ENCODE data around the gene PSD. TPM values are rescaled to one million over a fixed set of nuclear protein-coding genes. Genes with fewer than 3 reads are reported as not detected.

The PSD gene
- total RNA-seq, 6 experiments from 2014 or later: 0.37 to 1.4 (median 0.69) TPM

DNA sequence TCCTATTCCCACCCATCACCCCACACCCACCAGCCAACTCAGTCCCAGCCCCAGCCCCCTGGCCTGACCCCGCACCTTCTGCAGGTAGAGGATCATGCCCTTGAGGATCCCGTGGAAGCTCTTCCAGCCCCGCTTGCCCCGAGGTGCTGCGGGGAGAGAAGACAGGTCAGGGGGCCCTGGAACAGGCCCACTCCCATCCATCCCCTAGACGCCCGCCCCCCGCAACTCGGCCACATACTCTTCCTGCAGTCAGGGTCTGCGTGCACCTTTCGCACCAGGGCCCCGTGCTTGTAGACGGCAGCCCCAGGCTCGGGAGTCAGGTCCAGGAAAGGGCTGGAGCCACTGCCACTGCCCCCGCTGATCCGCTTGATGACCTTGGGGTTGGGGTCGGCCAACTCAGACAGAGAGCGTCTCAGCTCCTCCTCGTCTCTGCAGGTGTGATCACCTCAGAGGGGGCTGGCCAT, 13.4 kb downstream of the PSD start:
- Mint-ChIP-seq H3K4me1 (ENCODE audit: low read depth) (peaks cover 27% of the 10 kb centered on the region), H3K27ac (no peak overlapping the region), H3K27me3 (ENCODE audit: insufficient read depth) (peaks cover 31% of the 10 kb centered on the region), H3K4me3 (no peak overlapping the region), H3K36me3 (ENCODE audit: low read depth) (peaks cover 7% of the 10 kb centered on the region; the same call in 1 of the 2 replicates), H3K9me3 (no peaks in the 10 kb centered on the region)
- TF ChIP-seq, protein P1, sequence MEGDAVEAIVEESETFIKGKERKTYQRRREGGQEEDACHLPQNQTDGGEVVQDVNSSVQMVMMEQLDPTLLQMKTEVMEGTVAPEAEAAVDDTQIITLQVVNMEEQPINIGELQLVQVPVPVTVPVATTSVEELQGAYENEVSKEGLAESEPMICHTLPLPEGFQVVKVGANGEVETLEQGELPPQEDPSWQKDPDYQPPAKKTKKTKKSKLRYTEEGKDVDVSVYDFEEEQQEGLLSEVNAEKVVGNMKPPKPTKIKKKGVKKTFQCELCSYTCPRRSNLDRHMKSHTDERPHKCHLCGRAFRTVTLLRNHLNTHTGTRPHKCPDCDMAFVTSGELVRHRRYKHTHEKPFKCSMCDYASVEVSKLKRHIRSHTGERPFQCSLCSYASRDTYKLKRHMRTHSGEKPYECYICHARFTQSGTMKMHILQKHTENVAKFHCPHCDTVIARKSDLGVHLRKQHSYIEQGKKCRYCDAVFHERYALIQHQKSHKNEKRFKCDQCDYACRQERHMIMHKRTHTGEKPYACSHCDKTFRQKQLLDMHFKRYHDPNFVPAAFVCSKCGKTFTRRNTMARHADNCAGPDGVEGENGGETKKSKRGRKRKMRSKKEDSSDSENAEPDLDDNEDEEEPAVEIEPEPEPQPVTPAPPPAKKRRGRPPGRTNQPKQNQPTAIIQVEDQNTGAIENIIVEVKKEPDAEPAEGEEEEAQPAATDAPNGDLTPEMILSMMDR (IDR thresholded peaks at IDR 0.05): no peak
- no peak for DNase-seq

- Mint-ChIP-seq H3K27ac (no peak overlapping the region), H3K36me3 (ENCODE audit: low read depth) (peaks cover 1% of the 10 kb centered on the region; the same call in 1 of the 2 replicates), H3K4me3 (no peak overlapping the region), H3K4me1 (ENCODE audit: low read depth) (peaks cover 25% of the 10 kb centered on the region), H3K9me3 (no peaks in the 10 kb centered on the region), H3K27me3 (ENCODE audit: insufficient read depth) (peaks cover 25% of the 10 kb centered on the region)
- TF ChIP-seq, protein P1 (IDR thresholded peaks at IDR 0.05): no peak
- DNase-seq: no peak
Measured at GRCh38 chr10:102404361-102405107, 14.1 kb downstream of the PSD start.

GRCh38 chr10:102403115-102403514, 15.5 kb downstream of the PSD start:
- TF ChIP-seq, protein P1 (IDR thresholded peaks at IDR 0.05): no peak
- H3K4me1 Mint-ChIP-seq (ENCODE audit: low read depth): peaks cover 24% of the 10 kb centered on the region
- H3K4me3 Mint-ChIP-seq: no peak overlapping the region
- H3K9me3 Mint-ChIP-seq: no peaks in the 10 kb centered on the region
- DNase-seq: no peak
- peaks cover 20% of the 10 kb centered on the region for H3K27me3 Mint-ChIP-seq (ENCODE audit: insufficient read depth)
- H3K36me3 Mint-ChIP-seq (ENCODE audit: low read depth): no peaks in the 10 kb centered on the region; the same call in 1 of the 2 replicates
- no peak overlapping the region for H3K27ac Mint-ChIP-seq

GRCh38 chr10:102402512-102402896, 16.1 kb downstream of the PSD start:
- Mint-ChIP-seq H3K4me3 (no peak overlapping the region), H3K4me1 (ENCODE audit: low read depth) (peaks cover 24% of the 10 kb centered on the region), H3K27me3 (ENCODE audit: insufficient read depth) (peaks cover 17% of the 10 kb centered on the region), H3K27ac (no peak overlapping the region), H3K36me3 (ENCODE audit: low read depth) (no peaks in the 10 kb centered on the region), H3K9me3 (no peaks in the 10 kb centered on the region)
- TF ChIP-seq, protein P1 (IDR thresholded peaks at IDR 0.05): no peak
- no peak for DNase-seq

DNA sequence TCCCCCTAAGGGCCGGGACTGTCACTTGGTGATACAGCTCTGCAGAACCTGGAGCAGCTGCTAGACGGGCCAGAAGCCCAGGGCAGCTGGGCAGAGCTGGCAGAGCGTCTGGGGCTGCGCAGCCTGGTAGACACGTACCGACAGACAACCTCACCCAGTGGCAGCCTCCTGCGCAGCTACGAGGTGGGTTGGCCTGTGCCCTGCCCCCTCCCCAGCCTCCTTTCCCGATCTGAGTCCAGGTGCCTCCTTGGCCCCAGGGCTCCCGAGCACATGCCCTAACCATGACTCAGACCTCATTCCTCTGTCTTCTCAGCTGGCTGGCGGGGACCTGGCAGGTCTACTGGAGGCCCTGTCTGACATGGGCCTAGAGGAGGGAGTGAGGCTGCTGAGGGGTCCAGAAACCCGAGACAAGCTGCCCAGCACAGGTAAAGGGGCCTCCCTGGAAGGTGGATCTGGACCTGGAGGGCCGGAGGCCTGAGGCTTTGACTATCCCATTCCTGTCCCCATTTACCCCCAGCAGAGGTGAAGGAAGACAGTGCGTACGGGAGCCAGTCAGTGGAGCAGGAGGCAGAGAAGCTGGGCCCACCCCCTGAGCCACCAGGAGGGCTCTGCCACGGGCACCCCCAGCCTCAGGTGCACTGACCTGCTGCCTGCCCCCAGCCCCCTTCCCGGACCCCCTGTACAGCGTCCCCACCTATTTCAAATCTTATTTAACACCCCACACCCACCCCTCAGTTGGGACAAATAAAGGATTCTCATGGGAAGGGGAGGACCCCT, 16.7 kb downstream of the PSD start:
- peak; percentile 45 for DNase-seq
- Mint-ChIP-seq H3K9me3 (no peaks in the 10 kb centered on the region), H3K27me3 (ENCODE audit: insufficient read depth) (peaks cover 12% of the 10 kb centered on the region), H3K27ac (no peak overlapping the region), H3K36me3 (ENCODE audit: low read depth) (no peaks in the 10 kb centered on the region), H3K4me3 (no peak overlapping the region), H3K4me1 (ENCODE audit: low read depth) (peaks cover 25% of the 10 kb centered on the region)
- TF ChIP-seq, protein P1 (IDR thresholded peaks at IDR 0.05): no peak
